ENCODE measurements around the gene ABHD12B. TPM values are rescaled to one million over a fixed set of nuclear protein-coding genes. Genes with fewer than 3 reads are reported as not detected.

Gene ABHD12B
- total RNA-seq, 1 experiment from 2014 or later, result 51.0 TPM

DNA sequence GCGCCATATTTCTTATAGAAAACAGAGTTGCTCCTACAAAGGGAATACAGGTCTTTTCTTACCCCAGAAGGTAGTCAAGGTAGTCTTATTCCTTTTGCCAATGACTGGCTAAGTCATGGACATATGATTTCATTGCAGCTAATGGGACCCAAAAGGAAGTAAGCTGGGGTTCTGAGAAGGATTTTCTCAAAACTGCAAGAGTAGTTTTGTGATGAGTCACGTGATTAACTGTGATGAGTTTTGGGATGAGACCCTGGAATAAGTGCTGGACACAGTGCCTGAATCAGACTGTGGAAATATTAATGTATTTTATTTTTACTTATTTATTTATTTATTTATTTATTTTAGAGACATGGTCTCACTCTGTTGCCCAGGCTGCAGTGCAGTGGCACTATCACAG is 27.5 kb upstream of the ABHD12B start:
- H3K23me2 ChIP-seq (ENCODE audit: insufficient read length, low read depth, low read length, poor library complexity, severe bottlenecking), result no peaks in the 10 kb centered on the region
- H3K18ac ChIP-seq (ENCODE audit: insufficient read length, low read depth, low read length), result no peak overlapping the region
- H4K8ac ChIP-seq (replicated peaks; ENCODE audit: insufficient read length, low read depth, low read length), result no peak overlapping the region
- no peak overlapping the region for H3K4me2 ChIP-seq (ENCODE audit: insufficient read depth, insufficient read length, low read length)
- H3K9me3 Mint-ChIP-seq, result no peaks in the 10 kb centered on the region
- no peak overlapping the region for H4K91ac ChIP-seq (ENCODE audit: insufficient read length, low read depth, low read length)
- H3K79me1 ChIP-seq (ENCODE audit: insufficient read depth, low read depth, low read length, poor library complexity, severe bottlenecking), result no peaks in the 10 kb centered on the region
- no peak overlapping the region for H2AFZ ChIP-seq (ENCODE audit: low read length)
- H4K5ac ChIP-seq (ENCODE audit: insufficient read length, low read depth, low read length), result no peak overlapping the region
- WGBS (ENCODE audit: extremely low coverage, insufficient read length, low lambda C conversion rate), result no CpG with 5 or more reads among the region's 2 CpGs
- TF ChIP-seq, protein P1, sequence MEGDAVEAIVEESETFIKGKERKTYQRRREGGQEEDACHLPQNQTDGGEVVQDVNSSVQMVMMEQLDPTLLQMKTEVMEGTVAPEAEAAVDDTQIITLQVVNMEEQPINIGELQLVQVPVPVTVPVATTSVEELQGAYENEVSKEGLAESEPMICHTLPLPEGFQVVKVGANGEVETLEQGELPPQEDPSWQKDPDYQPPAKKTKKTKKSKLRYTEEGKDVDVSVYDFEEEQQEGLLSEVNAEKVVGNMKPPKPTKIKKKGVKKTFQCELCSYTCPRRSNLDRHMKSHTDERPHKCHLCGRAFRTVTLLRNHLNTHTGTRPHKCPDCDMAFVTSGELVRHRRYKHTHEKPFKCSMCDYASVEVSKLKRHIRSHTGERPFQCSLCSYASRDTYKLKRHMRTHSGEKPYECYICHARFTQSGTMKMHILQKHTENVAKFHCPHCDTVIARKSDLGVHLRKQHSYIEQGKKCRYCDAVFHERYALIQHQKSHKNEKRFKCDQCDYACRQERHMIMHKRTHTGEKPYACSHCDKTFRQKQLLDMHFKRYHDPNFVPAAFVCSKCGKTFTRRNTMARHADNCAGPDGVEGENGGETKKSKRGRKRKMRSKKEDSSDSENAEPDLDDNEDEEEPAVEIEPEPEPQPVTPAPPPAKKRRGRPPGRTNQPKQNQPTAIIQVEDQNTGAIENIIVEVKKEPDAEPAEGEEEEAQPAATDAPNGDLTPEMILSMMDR (conservative IDR thresholded peaks at IDR 0.05), result no peak
- H2BK12ac ChIP-seq (ENCODE audit: insufficient read length, low read depth, low read length), result no peak overlapping the region
- H3K4me1 ChIP-seq (ENCODE audit: insufficient read depth, low read length), result no peaks in the 10 kb centered on the region
- H3K9me3 ChIP-seq (ENCODE audit: control insufficient read depth, low read depth, low read length), result no peaks in the 10 kb centered on the region
- H3K27ac ChIP-seq (ENCODE audit: insufficient read length, low read depth, low read length), result no peak overlapping the region
- H2BK5ac ChIP-seq (ENCODE audit: insufficient read length, low read length), result no peak overlapping the region
- H3K9ac ChIP-seq (ENCODE audit: extremely low read depth, insufficient read length, low read length), result no peak overlapping the region
- no peaks in the 10 kb centered on the region for H3K79me2 ChIP-seq (ENCODE audit: insufficient read depth, low read length)
- no peak overlapping the region for H2BK20ac ChIP-seq (ENCODE audit: low read depth, low read length, poor library complexity, severe bottlenecking)
- no peak overlapping the region for H2AK5ac ChIP-seq (ENCODE audit: insufficient read length, low read length)
- no peak overlapping the region for H3K56ac ChIP-seq (ENCODE audit: insufficient read length, low read depth, low read length)
- H3K14ac ChIP-seq (ENCODE audit: insufficient read depth, low read length), result no peak overlapping the region
- H4K20me1 ChIP-seq (ENCODE audit: control insufficient read depth, insufficient read depth, insufficient read length), result no peaks in the 10 kb centered on the region
- H3K4me1 Mint-ChIP-seq, result peaks cover 0 to 5% of the 10 kb centered on the region in 2 experiments; a peak in 2 of 4 replicates
- no peak overlapping the region for H3K4ac ChIP-seq (ENCODE audit: low read depth, low read length)
- H3K27me3 Mint-ChIP-seq (ENCODE audit: low read depth), result peaks cover 6% of the 10 kb centered on the region
- H3K27ac Mint-ChIP-seq, result no peak overlapping the region
- no peak overlapping the region for H3T11ph ChIP-seq (ENCODE audit: low read length)
- no peak overlapping the region for H3K4me3 Mint-ChIP-seq
- H2BK120ac ChIP-seq (ENCODE audit: low read depth, low read length, poor library complexity, severe bottlenecking), result no peak overlapping the region
- H3K36me3 Mint-ChIP-seq (ENCODE audit: insufficient read depth in 1 of 3, low read depth in 3 of 3), result peaks cover 0 to 4% (median 0%) of the 10 kb centered on the region in 3 experiments; a peak in 1 of 7 replicates
- H3K23ac ChIP-seq (ENCODE audit: insufficient read length, low read depth, low read length), result no peak overlapping the region
- H2BK15ac ChIP-seq (ENCODE audit: low read depth, low read length), result no peak overlapping the region
- no peaks in the 10 kb centered on the region for H3K27me3 ChIP-seq (ENCODE audit: insufficient read depth, low read length)
- no peak for DNase-seq

All from H9 (cell line).